Ishikawa (cell line): ENCODE data around the gene LIMS2.

Experiments
- CREB1 ChIP-seq: IDR thresholded peaks from 2 replicates; pipeline ENCODE4 v1.6.1; 2012; ENCODE audit warnings: low read depth
- EP300 ChIP-seq: IDR thresholded peaks from 2 replicates; pipeline ENCODE4 v1.6.1; 2012; ENCODE audit warnings: borderline replicate concordance
- FOXM1 ChIP-seq: IDR thresholded peaks from 2 replicates; pipeline ENCODE4 v1.6.1; 2012; ENCODE audit warnings: low read depth, borderline replicate concordance
- MAX ChIP-seq: IDR thresholded peaks from 2 replicates; pipeline ENCODE4 v1.6.1; 2012
- NFIC ChIP-seq: IDR thresholded peaks from 2 replicates; pipeline ENCODE4 v1.6.1; 2012
- RAD21 ChIP-seq: IDR thresholded peaks from 2 replicates; pipeline ENCODE4 v1.6.1; 2012; ENCODE audit warnings: low read depth
- REST ChIP-seq: IDR thresholded peaks from 2 replicates; pipeline ENCODE4 v1.6.1; 2012; ENCODE audit warnings: low read depth, mild to moderate bottlenecking
- TAF1 ChIP-seq: IDR thresholded peaks from 2 replicates; pipeline ENCODE4 v1.6.1; 2012; ENCODE audit warnings: low read depth, mild to moderate bottlenecking
- TCF12 ChIP-seq: IDR thresholded peaks from 2 replicates; pipeline ENCODE4 v1.6.1; 2012; ENCODE audit warnings: low read depth
- TEAD4 ChIP-seq: IDR thresholded peaks from 2 replicates; pipeline ENCODE4 v1.6.1; 2012
- YY1 ChIP-seq: IDR thresholded peaks from 2 replicates; pipeline ENCODE4 v1.6.1; 2012; ENCODE audit warnings: low read depth
- ZBTB7A ChIP-seq: IDR thresholded peaks from 2 replicates; pipeline ENCODE4 v1.6.1; 2012; ENCODE audit warnings: low read depth

DNA sequence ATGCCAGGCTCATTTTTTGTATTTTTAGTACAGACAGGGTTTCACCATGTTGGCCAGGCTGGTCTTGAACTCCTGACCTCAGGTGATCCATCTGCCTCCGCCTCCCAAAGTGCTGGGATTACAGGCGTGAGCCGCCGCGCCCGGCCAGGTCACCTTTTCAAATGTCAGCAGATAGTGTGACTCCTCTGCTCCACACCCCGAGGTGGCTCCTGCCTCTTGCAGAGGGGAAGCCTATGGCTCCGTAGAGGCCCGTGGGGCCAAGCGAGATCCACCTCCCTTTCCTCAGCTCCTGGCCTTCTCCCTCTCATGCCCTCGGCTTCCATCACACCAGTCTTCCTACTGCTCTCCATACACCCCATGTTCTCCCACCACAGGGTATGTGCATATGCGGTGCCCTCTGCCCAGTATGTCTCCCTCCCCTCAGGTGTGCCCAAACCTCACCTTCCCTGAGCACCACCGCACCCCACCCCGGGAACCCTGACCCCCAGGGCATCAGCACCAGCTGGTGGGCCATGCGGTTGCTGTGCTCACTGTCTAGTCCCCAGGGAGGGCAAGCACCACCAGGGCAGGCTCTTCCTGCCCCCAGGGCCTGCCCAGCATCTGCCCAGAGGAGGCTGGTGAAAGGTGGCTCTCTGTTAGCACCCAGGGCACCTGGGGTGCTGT lies 18.6 kb downstream of the LIMS2 start:
- no peak for TF ChIP-seq ZBTB7A
- no peak for TF ChIP-seq NFIC
- no peak for TF ChIP-seq EP300
- TF ChIP-seq TAF1 = no peak
- no peak for TF ChIP-seq TCF12
- no peak for TF ChIP-seq REST
- no peak for TF ChIP-seq YY1
- TF ChIP-seq FOXM1 = no peak
- no peak for TF ChIP-seq RAD21
- no peak for TF ChIP-seq CREB1
- no peak for TF ChIP-seq MAX
- no peak for TF ChIP-seq TEAD4
